IMR-90 (cell line): ENCODE results near the gene C16orf89.

ENCODE experiments used
- CEBPB ChIP-seq: IDR thresholded peaks from 2 replicates; pipeline ENCODE4 v1.6.1; 2012; ENCODE audit warnings: low read depth, low read length, improper control_type of control experiment
- CHD1 ChIP-seq: IDR thresholded peaks from 2 replicates; pipeline ENCODE4 v1.6.1; 2012; ENCODE audit warnings: low read depth, low read length, improper control_type of control experiment
- FOS ChIP-seq: fragments of 150-350 bp; IDR thresholded peaks from 2 replicates; pipeline ENCODE4 v1.6.1; 2016; ENCODE audit warnings: low read depth, low read length
- MAFK ChIP-seq: IDR thresholded peaks from 2 replicates; pipeline ENCODE4 v1.6.1; 2012; ENCODE audit warnings: low read depth, low read length, improper control_type of control experiment
- MAZ ChIP-seq: IDR thresholded peaks from 2 replicates; pipeline ENCODE4 v1.6.1; 2012; ENCODE audit warnings: low read depth, mild to moderate bottlenecking, low read length, improper control_type of control experiment, moderate library complexity, borderline replicate concordance
- MXI1 ChIP-seq: IDR thresholded peaks from 2 replicates; pipeline ENCODE4 v1.6.1; 2012; ENCODE audit warnings: low read depth, mild to moderate bottlenecking, low read length, moderate library complexity, borderline replicate concordance
- POLR2A ChIP-seq: IDR thresholded peaks from 2 replicates; pipeline ENCODE4 v1.6.1; 2012; ENCODE audit warnings: mild to moderate bottlenecking, low read depth, low read length
- RAD21 ChIP-seq: IDR thresholded peaks from 2 replicates; pipeline ENCODE4 v1.6.1; 2012; ENCODE audit warnings: low read length, improper control_type of control experiment
- RCOR1 ChIP-seq: IDR thresholded peaks from 2 replicates; pipeline ENCODE4 v1.6.1; 2012; ENCODE audit warnings: mild to moderate bottlenecking, low read length, improper control_type of control experiment; ENCODE audit not compliant: insufficient replicate concordance
- RFX5 ChIP-seq: IDR thresholded peaks from 2 replicates; pipeline ENCODE4 v1.8.0; 2012; ENCODE audit warnings: low read depth, mild to moderate bottlenecking, low read length, moderate library complexity
- SMC3 ChIP-seq: fragments of 150-350 bp; IDR thresholded peaks from 2 replicates; pipeline ENCODE4 v1.6.1; 2016; ENCODE audit warnings: low read depth, mild to moderate bottlenecking, antibody characterized with exemption, low read length, moderate library complexity
- TF ChIP-seq, protein P1 (sequence below): conservative IDR thresholded peaks from 2 replicates; pipeline ENCODE4 v1.5.1; 2012; ENCODE audit warnings: mild to moderate bottlenecking, low read depth, low read length, improper control_type of control experiment
- TF ChIP-seq, protein P2 (sequence below): fragments of 150-350 bp; IDR thresholded peaks from 2 replicates; pipeline ENCODE4 v1.6.1; 2016; ENCODE audit warnings: low read depth, mild to moderate bottlenecking, low read length, moderate library complexity, borderline replicate concordance
- TF ChIP-seq, protein P3 (sequence below): fragments of 150-350 bp; IDR thresholded peaks from 2 replicates; pipeline ENCODE4 v1.6.1; 2017; ENCODE audit warnings: mild to moderate bottlenecking, antibody characterized with exemption, low read length, low read depth

DNA sequence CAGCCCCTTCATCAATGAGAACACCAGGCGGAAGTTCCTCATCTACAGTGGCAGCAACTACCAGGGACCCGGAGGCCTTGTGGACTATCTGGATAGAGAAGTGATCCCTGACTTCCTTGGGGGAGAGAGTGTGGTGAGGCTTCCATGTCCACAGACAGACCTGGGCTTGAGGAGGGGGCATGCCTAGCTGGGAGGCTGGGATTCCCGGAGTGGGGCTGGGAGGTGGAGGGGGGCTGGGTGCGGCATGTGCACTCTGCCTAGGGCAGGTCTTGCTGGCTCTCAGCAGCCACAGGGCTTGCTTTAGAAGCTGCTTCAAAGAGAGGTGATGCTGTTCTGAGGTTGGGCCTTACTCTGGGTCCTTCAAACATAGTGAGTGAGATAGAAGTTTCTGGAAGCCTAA, 59.8 kb downstream of the C16orf89 start:
- TF ChIP-seq, protein P1, sequence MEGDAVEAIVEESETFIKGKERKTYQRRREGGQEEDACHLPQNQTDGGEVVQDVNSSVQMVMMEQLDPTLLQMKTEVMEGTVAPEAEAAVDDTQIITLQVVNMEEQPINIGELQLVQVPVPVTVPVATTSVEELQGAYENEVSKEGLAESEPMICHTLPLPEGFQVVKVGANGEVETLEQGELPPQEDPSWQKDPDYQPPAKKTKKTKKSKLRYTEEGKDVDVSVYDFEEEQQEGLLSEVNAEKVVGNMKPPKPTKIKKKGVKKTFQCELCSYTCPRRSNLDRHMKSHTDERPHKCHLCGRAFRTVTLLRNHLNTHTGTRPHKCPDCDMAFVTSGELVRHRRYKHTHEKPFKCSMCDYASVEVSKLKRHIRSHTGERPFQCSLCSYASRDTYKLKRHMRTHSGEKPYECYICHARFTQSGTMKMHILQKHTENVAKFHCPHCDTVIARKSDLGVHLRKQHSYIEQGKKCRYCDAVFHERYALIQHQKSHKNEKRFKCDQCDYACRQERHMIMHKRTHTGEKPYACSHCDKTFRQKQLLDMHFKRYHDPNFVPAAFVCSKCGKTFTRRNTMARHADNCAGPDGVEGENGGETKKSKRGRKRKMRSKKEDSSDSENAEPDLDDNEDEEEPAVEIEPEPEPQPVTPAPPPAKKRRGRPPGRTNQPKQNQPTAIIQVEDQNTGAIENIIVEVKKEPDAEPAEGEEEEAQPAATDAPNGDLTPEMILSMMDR, result no peak
- no peak for TF ChIP-seq POLR2A
- TF ChIP-seq CHD1, result no peak
- no peak for TF ChIP-seq FOS
- TF ChIP-seq RFX5, result no peak
- no peak for TF ChIP-seq RCOR1
- TF ChIP-seq, protein P2, sequence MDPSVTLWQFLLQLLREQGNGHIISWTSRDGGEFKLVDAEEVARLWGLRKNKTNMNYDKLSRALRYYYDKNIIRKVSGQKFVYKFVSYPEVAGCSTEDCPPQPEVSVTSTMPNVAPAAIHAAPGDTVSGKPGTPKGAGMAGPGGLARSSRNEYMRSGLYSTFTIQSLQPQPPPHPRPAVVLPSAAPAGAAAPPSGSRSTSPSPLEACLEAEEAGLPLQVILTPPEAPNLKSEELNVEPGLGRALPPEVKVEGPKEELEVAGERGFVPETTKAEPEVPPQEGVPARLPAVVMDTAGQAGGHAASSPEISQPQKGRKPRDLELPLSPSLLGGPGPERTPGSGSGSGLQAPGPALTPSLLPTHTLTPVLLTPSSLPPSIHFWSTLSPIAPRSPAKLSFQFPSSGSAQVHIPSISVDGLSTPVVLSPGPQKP, result no peak
- TF ChIP-seq, protein P3, sequence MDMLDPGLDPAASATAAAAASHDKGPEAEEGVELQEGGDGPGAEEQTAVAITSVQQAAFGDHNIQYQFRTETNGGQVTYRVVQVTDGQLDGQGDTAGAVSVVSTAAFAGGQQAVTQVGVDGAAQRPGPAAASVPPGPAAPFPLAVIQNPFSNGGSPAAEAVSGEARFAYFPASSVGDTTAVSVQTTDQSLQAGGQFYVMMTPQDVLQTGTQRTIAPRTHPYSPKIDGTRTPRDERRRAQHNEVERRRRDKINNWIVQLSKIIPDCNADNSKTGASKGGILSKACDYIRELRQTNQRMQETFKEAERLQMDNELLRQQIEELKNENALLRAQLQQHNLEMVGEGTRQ, result no peak
- no peak for TF ChIP-seq RAD21
- TF ChIP-seq SMC3, result no peak
- no peak for TF ChIP-seq MXI1
- TF ChIP-seq CEBPB, result no peak
- TF ChIP-seq MAZ, result no peak
- TF ChIP-seq MAFK, result no peak
